MM.1S (cell line): ENCODE data around the gene COL6A1.

ENCODE experiments used
- DNase-seq: peaks from one replicate; pipeline ENCODE4 v3.0.0-alpha.2; 2015
- H2AFZ ChIP-seq: fragments of 300-600 bp; sonication (generic); 2 replicates; pipeline ENCODE4 v1.6.0; 2016; ENCODE audit warnings: antibody characterized with exemption, low read length
- H3F3A ChIP-seq: fragments of 300-600 bp; sonication (generic); 2 replicates; pipeline ENCODE4 v1.6.1; 2016; ENCODE audit warnings: mild to moderate bottlenecking, antibody characterized with exemption, low read length, moderate library complexity, mixed read lengths; ENCODE audit not compliant: insufficient read depth
- H3K27ac ChIP-seq: fragments of 300-600 bp; sonication (generic); 2 replicates; pipeline ENCODE4 v1.5.1; 2016; ENCODE audit warnings: mild to moderate bottlenecking, low read length
- H3K27me3 ChIP-seq: fragments of 300-600 bp; sonication (generic); replicated peaks from 2 replicates; pipeline ENCODE4 v1.6.0; 2016; ENCODE audit warnings: low read length; ENCODE audit not compliant: insufficient read depth
- H3K36me3 ChIP-seq: fragments of 300-600 bp; sonication (generic); replicated peaks from 2 replicates; pipeline ENCODE4 v1.6.1; 2016; ENCODE audit warnings: mild to moderate bottlenecking, low read length, mixed read lengths; ENCODE audit not compliant: insufficient read depth
- H3K4me1 ChIP-seq: fragments of 300-600 bp; sonication (generic); 2 replicates; pipeline ENCODE4 v1.6.1; 2016; ENCODE audit warnings: low read length, mixed read lengths
- H3K4me2 ChIP-seq: fragments of 300-600 bp; sonication (generic); 2 replicates; pipeline ENCODE4 v1.6.0; 2016; ENCODE audit warnings: low read depth, low read length
- H3K4me3 ChIP-seq: fragments of 300-600 bp; sonication (generic); 2 replicates; pipeline ENCODE4 v1.5.1; 2016; ENCODE audit warnings: low read length, mixed read lengths
- H3K79me2 ChIP-seq: fragments of 300-600 bp; sonication (generic); 2 replicates; pipeline ENCODE4 v1.6.1; 2016; ENCODE audit warnings: mixed run types, low read length, mixed read lengths
- H3K9ac ChIP-seq: fragments of 300-600 bp; sonication (generic); 2 replicates; pipeline ENCODE4 v1.6.1; 2016; ENCODE audit warnings: low read length, mixed read lengths
- H3K9me2 ChIP-seq: fragments of 300-600 bp; sonication (generic); replicated peaks from 2 replicates; pipeline ENCODE4 v1.6.1; 2016; ENCODE audit warnings: mild to moderate bottlenecking, low read length, mixed read lengths; ENCODE audit not compliant: insufficient read depth
- H3K9me3 ChIP-seq: fragments of 300-600 bp; sonication (generic); replicated peaks from 2 replicates; pipeline ENCODE4 v1.6.1; 2016; ENCODE audit warnings: mild to moderate bottlenecking, low read length, mixed read lengths; ENCODE audit not compliant: insufficient read depth
- H4K20me1 ChIP-seq: fragments of 300-600 bp; sonication (generic); 2 replicates; pipeline ENCODE4 v1.6.1; 2016; ENCODE audit warnings: mild to moderate bottlenecking, low read length, moderate library complexity, mixed read lengths; ENCODE audit not compliant: insufficient read depth
- EZH2 ChIP-seq: fragments of 300-600 bp; sonication (generic); optimal IDR thresholded peaks from 2 replicates; pipeline ENCODE3; 2017; ENCODE audit warnings: low read depth, mild to moderate bottlenecking, antibody characterized with exemption, low read length, mixed read lengths
- EZH2phosphoT487 ChIP-seq: fragments of 300-600 bp; sonication (generic); IDR thresholded peaks from 2 replicates; pipeline ENCODE4 v1.6.1; 2018; ENCODE audit warnings: antibody characterized with exemption, low read length
- TF ChIP-seq, protein P1 (sequence below): fragments of 300-600 bp; sonication (generic); IDR thresholded peaks from 2 replicates; pipeline ENCODE4 v1.5.1; 2016; ENCODE audit warnings: antibody characterized with exemption, low read length, mixed read lengths

Gene COL6A1

DNA sequence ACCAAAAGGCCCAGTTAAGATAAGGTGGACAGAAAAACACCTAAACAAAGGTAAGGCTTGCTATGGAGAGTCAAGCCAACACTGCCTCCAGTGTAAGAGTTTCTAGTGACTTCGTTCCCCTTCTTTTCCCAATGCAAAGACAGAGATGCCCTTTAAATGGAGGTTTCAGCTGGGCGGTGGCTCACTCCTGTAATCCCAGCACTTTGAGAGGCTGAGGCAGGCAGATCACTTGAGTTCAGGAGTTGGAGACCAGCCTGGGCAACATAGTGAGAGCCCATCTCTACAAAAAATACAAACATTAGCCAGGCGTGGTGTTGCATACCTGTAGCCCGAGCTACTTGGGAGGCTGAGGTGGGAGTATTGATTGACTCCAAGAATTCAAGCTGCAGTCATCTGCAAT is 24.0 kb upstream of the COL6A1 start:
- no peak overlapping the region for H3K4me2 ChIP-seq
- DNase-seq, result no peak
- H3K27ac ChIP-seq, result no peak overlapping the region
- peaks cover 96% of the 10 kb centered on the region for H3K27me3 ChIP-seq
- H3K9me3 ChIP-seq, result no peaks in the 10 kb centered on the region
- H3K4me3 ChIP-seq, result no peak overlapping the region
- H3K9me2 ChIP-seq, result no peaks in the 10 kb centered on the region
- TF ChIP-seq, protein P1, sequence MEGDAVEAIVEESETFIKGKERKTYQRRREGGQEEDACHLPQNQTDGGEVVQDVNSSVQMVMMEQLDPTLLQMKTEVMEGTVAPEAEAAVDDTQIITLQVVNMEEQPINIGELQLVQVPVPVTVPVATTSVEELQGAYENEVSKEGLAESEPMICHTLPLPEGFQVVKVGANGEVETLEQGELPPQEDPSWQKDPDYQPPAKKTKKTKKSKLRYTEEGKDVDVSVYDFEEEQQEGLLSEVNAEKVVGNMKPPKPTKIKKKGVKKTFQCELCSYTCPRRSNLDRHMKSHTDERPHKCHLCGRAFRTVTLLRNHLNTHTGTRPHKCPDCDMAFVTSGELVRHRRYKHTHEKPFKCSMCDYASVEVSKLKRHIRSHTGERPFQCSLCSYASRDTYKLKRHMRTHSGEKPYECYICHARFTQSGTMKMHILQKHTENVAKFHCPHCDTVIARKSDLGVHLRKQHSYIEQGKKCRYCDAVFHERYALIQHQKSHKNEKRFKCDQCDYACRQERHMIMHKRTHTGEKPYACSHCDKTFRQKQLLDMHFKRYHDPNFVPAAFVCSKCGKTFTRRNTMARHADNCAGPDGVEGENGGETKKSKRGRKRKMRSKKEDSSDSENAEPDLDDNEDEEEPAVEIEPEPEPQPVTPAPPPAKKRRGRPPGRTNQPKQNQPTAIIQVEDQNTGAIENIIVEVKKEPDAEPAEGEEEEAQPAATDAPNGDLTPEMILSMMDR, result no peak
- no peak for TF ChIP-seq EZH2phosphoT487
- no peak for TF ChIP-seq EZH2
- no peaks in the 10 kb centered on the region for H3K36me3 ChIP-seq
- no peaks in the 10 kb centered on the region for H3K4me1 ChIP-seq
- H2AFZ ChIP-seq, result no peak overlapping the region
- H4K20me1 ChIP-seq, result no peaks in the 10 kb centered on the region
- H3F3A ChIP-seq, result no peaks in the 10 kb centered on the region
- no peak overlapping the region for H3K9ac ChIP-seq
- no peaks in the 10 kb centered on the region for H3K79me2 ChIP-seq

DNA sequence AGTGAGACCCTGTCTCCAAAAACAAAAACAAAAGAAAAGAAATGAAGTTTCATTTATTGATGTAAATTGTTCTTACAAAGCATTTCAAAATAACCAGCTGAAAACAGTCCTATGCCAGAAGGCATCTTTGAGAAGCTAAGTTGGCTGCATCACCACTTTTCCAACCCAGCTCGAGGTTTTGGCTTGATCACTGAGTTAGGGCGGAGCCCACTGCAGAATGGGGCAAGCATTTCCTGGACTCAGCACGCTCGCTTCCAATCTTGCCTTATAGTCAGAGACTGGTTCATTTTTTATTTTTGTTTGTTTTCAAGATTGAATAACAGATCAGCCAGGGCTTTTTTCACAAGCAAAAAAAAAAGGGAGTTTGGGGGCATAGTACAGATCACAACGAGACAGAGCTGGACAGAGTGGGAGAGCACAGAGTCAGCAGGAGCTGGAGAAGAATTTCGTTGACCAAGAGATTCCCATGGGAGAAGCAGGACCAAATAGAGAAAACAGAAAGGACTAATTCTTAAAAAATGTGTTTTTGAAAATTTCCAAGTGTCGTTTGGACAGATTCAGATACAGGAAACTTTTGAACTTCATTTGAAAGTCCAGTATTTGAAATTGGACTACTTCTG is 23.5 kb upstream of the COL6A1 start:
- TF ChIP-seq EZH2phosphoT487, result no peak
- TF ChIP-seq, protein P1, result no peak
- no peak for TF ChIP-seq EZH2
- no peaks in the 10 kb centered on the region for H4K20me1 ChIP-seq
- no peak overlapping the region for H3K4me3 ChIP-seq
- no peaks in the 10 kb centered on the region for H3K9me3 ChIP-seq
- no peak overlapping the region for H3K27ac ChIP-seq
- no peaks in the 10 kb centered on the region for H3F3A ChIP-seq
- H2AFZ ChIP-seq, result no peak overlapping the region
- no peak for DNase-seq
- peaks cover 96% of the 10 kb centered on the region for H3K27me3 ChIP-seq
- no peaks in the 10 kb centered on the region for H3K79me2 ChIP-seq
- H3K9ac ChIP-seq, result no peak overlapping the region
- H3K4me1 ChIP-seq, result no peaks in the 10 kb centered on the region
- H3K4me2 ChIP-seq, result no peak overlapping the region
- H3K36me3 ChIP-seq, result no peaks in the 10 kb centered on the region
- no peaks in the 10 kb centered on the region for H3K9me2 ChIP-seq

DNA sequence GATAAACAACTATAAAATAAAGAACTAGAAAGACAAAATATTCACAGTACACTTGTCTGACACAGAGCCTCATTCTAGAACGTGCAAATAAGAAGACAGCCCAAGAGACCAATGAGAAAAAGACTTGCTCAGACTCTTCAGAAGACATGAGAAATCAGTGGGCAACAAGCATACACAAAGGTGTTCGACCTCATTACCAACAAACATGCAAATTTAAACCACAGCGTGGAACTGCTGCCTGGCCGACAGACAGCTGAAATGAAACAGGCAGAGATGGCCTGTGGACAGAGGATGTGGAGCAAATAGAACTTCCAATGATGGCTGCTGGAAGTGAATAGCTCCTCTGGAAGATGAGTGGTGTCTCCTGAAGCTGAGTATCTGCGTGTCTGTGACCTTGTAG is 22.4 kb upstream of the COL6A1 start:
- no peaks in the 10 kb centered on the region for H3K36me3 ChIP-seq
- H2AFZ ChIP-seq, result no peak overlapping the region
- H3K4me1 ChIP-seq, result no peaks in the 10 kb centered on the region
- H4K20me1 ChIP-seq, result no peaks in the 10 kb centered on the region
- no peak for DNase-seq
- TF ChIP-seq, protein P1, result no peak
- no peak for TF ChIP-seq EZH2phosphoT487
- TF ChIP-seq EZH2, result no peak
- no peak overlapping the region for H3K4me2 ChIP-seq
- no peak overlapping the region for H3K9ac ChIP-seq
- H3K4me3 ChIP-seq, result no peak overlapping the region
- H3K27me3 ChIP-seq, result peaks cover 96% of the 10 kb centered on the region
- H3K79me2 ChIP-seq, result no peaks in the 10 kb centered on the region
- no peaks in the 10 kb centered on the region for H3F3A ChIP-seq
- no peaks in the 10 kb centered on the region for H3K9me2 ChIP-seq
- H3K27ac ChIP-seq, result no peak overlapping the region
- H3K9me3 ChIP-seq, result no peaks in the 10 kb centered on the region
